Right ventricle myocardium superior (tissue), 1 donor: ENCODE data around the gene RBM20. TPM values are rescaled to one million over a fixed set of nuclear protein-coding genes. Genes with fewer than 3 reads are reported as not detected.
A peak's percentile ranks its signal among the peaks of the same experiment; 100 is the strongest.

Experiments used
- ATAC-seq: fragments of 200-7000 bp; cut with Tn5 transposase; one replicate; pipeline ENCODE4 v1.9.1; 2020; ENCODE audit warnings: mild to moderate bottlenecking; ENCODE audit not compliant: poor library complexity
- DNase-seq: peaks from one replicate; pipeline ENCODE4 v3.0.0-alpha.2; 2020
- intact Hi-C: fragments of 100-400 bp; cut with DNase I; formaldehyde crosslinking; loops from one replicate; pipeline ENCODE4 v1.11.2; 2022
- total RNA-seq: library from RNA; stranded (reverse); fragmentation: NEBNext Ultra II Directional; extraction: Animal tissue kit (Norgen Biotek cat#: 25700); gene quantifications from one replicate; pipeline ENCODE4 v1.2.1, GENCODE V29; 2021
- donor health status: DM: no; HTN: yes; CAD: no; lungs with severe emphysema.

The RBM20 gene
- total RNA-seq, 1 donor from 2014 or later: 103 TPM

- DNase-seq (no peak), ATAC-seq (no peak)
- intact Hi-C loops: no loop called here
Measured at GRCh38 chr10:110783509-110784107, 139.5 kb downstream of the RBM20 start.

GRCh38 chr10:110784198-110784597 lies 140.1 kb downstream of the RBM20 start:
- ATAC-seq: no peak
- intact Hi-C loops: no loop called here
- DNase-seq: no peak

GRCh38 chr10:110786172-110786571 lies 142.0 kb downstream of the RBM20 start:
- ATAC-seq: peak; percentile 30
- intact Hi-C loops: no loop called here
- DNase-seq: no peak

- ATAC-seq (no peak), DNase-seq (no peak)
- intact Hi-C loops: no loop called here
Measured at GRCh38 chr10:110788620-110789385, 144.7 kb downstream of the RBM20 start.

- DNase-seq (no peak), ATAC-seq (no peak)
- intact Hi-C loops: no loop called here
Measured at GRCh38 chr10:110789604-110790433, 145.7 kb downstream of the RBM20 start.

GRCh38 chr10:110790913-110791506 lies 146.9 kb downstream of the RBM20 start:
- intact Hi-C loops: no loop called here
- no peak for ATAC-seq
- DNase-seq: no peak

- DNase-seq: no peak
- intact Hi-C loops: no loop called here
- ATAC-seq: no peak
Measured at GRCh38 chr10:110791541-110792073, 147.5 kb downstream of the RBM20 start.

GRCh38 chr10:110792476-110793125 lies 148.5 kb downstream of the RBM20 start:
- DNase-seq: no peak
- intact Hi-C loops: no loop called here
- ATAC-seq: no peak

- DNase-seq: no peak
- peak; percentile 67 for ATAC-seq
- intact Hi-C loops: no loop called here
Measured at GRCh38 chr10:110793128-110793812, 149.1 kb downstream of the RBM20 start.

GRCh38 chr10:110793886-110794285 lies 149.8 kb downstream of the RBM20 start:
- peak; percentile 63 for ATAC-seq

GRCh38 chr10:110794808-110795207 lies 150.7 kb downstream of the RBM20 start:
- intact Hi-C loops: no loop called here
- ATAC-seq (peak; percentile 85), DNase-seq (peak; percentile 78)

More at GRCh38 chr10:110793886-110794285, 149.8 kb downstream of the RBM20 start:
- DNase-seq: no peak
- intact Hi-C loops: no loop called here

GRCh38 chr10:110797416-110797815 lies 153.3 kb downstream of the RBM20 start:
- ATAC-seq (no peak), DNase-seq (no peak)
- intact Hi-C loops: no loop called here

GRCh38 chr10:110798340-110798739 lies 154.2 kb downstream of the RBM20 start:
- DNase-seq (no peak), ATAC-seq (no peak)
- intact Hi-C loops: no loop called here

- intact Hi-C loops: no loop called here
- no peak for ATAC-seq
- no peak for DNase-seq
Measured at GRCh38 chr10:110802090-110802489, 158.0 kb downstream of the RBM20 start.

GRCh38 chr10:110802551-110803238 lies 158.6 kb downstream of the RBM20 start:
- ATAC-seq: peak; percentile 67

GRCh38 chr10:110803239-110803749 lies 159.2 kb downstream of the RBM20 start:
- no peak for DNase-seq
- intact Hi-C loops: no loop called here
- no peak for ATAC-seq

More at GRCh38 chr10:110802551-110803238, 158.6 kb downstream of the RBM20 start:
- intact Hi-C loops: no loop called here
- peak; percentile 79 for DNase-seq

- ATAC-seq: peak; percentile 66
- DNase-seq: peak; percentile 64
- intact Hi-C loops: no loop called here
Measured at GRCh38 chr10:110803830-110804338, 159.7 kb downstream of the RBM20 start.
